Neural progenitor cell (in vitro differentiated cells): ENCODE data around the gene ITFG1. TPM values are rescaled to one million over a fixed set of nuclear protein-coding genes. Genes with fewer than 3 reads are reported as not detected.

Experiments used
- DNase-seq: peaks from one replicate; pipeline ENCODE4 v3.0.0-alpha.2; 2016; ENCODE audit warnings: low spot score
- H2AFZ ChIP-seq: fragments of 200-600 bp; sonication (generic); replicated peaks from 2 replicates; pipeline ENCODE4 v1.6.1; 2016; ENCODE audit warnings: antibody characterized with exemption
- H3F3A ChIP-seq: fragments of 200-600 bp; sonication (generic); 2 replicates; pipeline ENCODE4 v1.6.1; 2016; ENCODE audit warnings: antibody characterized with exemption, low read depth
- H3K27ac ChIP-seq: fragments of 200-600 bp; sonication (generic); 2 replicates; pipeline ENCODE4 v1.5.1; 2016; ENCODE audit warnings: mild to moderate bottlenecking
- H3K27me3 ChIP-seq: fragments of 200-600 bp; sonication (generic); 2 replicates; pipeline ENCODE4 v1.6.1; 2016; ENCODE audit warnings: mild to moderate bottlenecking, moderate library complexity
- H3K36me3 ChIP-seq: fragments of 200-600 bp; sonication (generic); 2 replicates; pipeline ENCODE4 v1.5.1; 2016
- H3K4me1 ChIP-seq: fragments of 200-600 bp; sonication (generic); 2 replicates; pipeline ENCODE4 v1.6.1; 2016; ENCODE audit warnings: mixed run types
- H3K4me2 ChIP-seq: fragments of 200-600 bp; sonication (generic); 2 replicates; pipeline ENCODE4 v1.6.1; 2016
- H3K4me3 ChIP-seq: fragments of 200-600 bp; sonication (generic); 2 replicates; pipeline ENCODE4 v1.5.1; 2016
- H3K79me2 ChIP-seq: fragments of 200-600 bp; sonication (generic); 2 replicates; pipeline ENCODE4 v1.6.1; 2016; ENCODE audit warnings: low read depth
- H3K9ac ChIP-seq: fragments of 200-600 bp; sonication (generic); 2 replicates; pipeline ENCODE4 v1.6.1; 2016
- H3K9me3 ChIP-seq: fragments of 200-600 bp; sonication (generic); 2 replicates; pipeline ENCODE4 v1.5.1; 2016; ENCODE audit warnings: low read depth
- H4K20me1 ChIP-seq: fragments of 200-600 bp; sonication (generic); 2 replicates; pipeline ENCODE4 v1.6.1; 2016; ENCODE audit warnings: low read depth
- H3K27ac Mint-ChIP-seq: 3 replicates; pipeline ENCODE4 v1.8.0; 2021; ENCODE audit warnings: mixed read lengths
- H3K27me3 Mint-ChIP-seq: 2 replicates; pipeline ENCODE4 v1.8.0; 2022; ENCODE audit warnings: low read depth, mild to moderate bottlenecking, inconsistent platforms, moderate library complexity, mixed read lengths; ENCODE audit not compliant: insufficient read depth
- H3K36me3 Mint-ChIP-seq: 3 replicates; pipeline ENCODE4 v1.8.0; 2021; ENCODE audit warnings: mixed read lengths
- H3K4me1 Mint-ChIP-seq: 3 replicates; pipeline ENCODE4 v1.8.0; 2021; ENCODE audit warnings: mixed read lengths
- H3K4me3 Mint-ChIP-seq: 3 replicates; pipeline ENCODE4 v1.8.0; 2021; ENCODE audit warnings: mild to moderate bottlenecking, moderate library complexity, mixed read lengths
- H3K9me3 Mint-ChIP-seq: 3 replicates; pipeline ENCODE4 v1.8.0; 2020; ENCODE audit warnings: mixed read lengths
- CTCF ChIP-seq: fragments of 200-600 bp; sonication (generic); IDR thresholded peaks from 2 replicates; pipeline ENCODE4 v1.5.1; 2017; ENCODE audit warnings: antibody characterized with exemption, mild to moderate bottlenecking
- EZH2 ChIP-seq: fragments of 200-600 bp; sonication (generic); IDR thresholded peaks from 2 replicates; pipeline ENCODE4 v1.6.1; 2017; ENCODE audit warnings: antibody characterized with exemption, mild to moderate bottlenecking, moderate library complexity
- EZH2phosphoT487 ChIP-seq: fragments of 200-600 bp; sonication (generic); IDR thresholded peaks from 2 replicates; pipeline ENCODE4 v1.6.1; 2017; ENCODE audit warnings: antibody characterized with exemption
- total RNA-seq: library from RNA; depleted of rRNA; stranded (reverse); fragments of >200 nt; gene quantifications from 2 replicates; pipeline ENCODE4 v1.2.3, GENCODE V29; 2015; ENCODE audit warnings: low replicate concordance

The ITFG1 gene
- total RNA-seq, 1 donor from 2014 or later = 61.8 TPM

- H3K4me3 Mint-ChIP-seq = no peak overlapping the region
Observed at GRCh38 chr16:47431960-47432359, 28.9 kb downstream of the ITFG1 start.

GRCh38 chr16:47426806-47427205 is 34.1 kb downstream of the ITFG1 start:
- peaks cover 2% of the 10 kb centered on the region for H3F3A ChIP-seq
- Mint-ChIP-seq H3K36me3 (peaks cover 28% of the 10 kb centered on the region), H3K4me3 (no peak overlapping the region), H3K27ac (no peak overlapping the region), H3K9me3 (peaks cover 4% of the 10 kb centered on the region), H3K4me1 (no peaks in the 10 kb centered on the region), H3K27me3 (peaks cover 3% of the 10 kb centered on the region)
- no peaks in the 10 kb centered on the region for H3K79me2 ChIP-seq
- H3K9me3 ChIP-seq = no peaks in the 10 kb centered on the region
- no peak overlapping the region for H2AFZ ChIP-seq
- peaks cover 4% of the 10 kb centered on the region for H3K36me3 ChIP-seq
- DNase-seq = no peak
- no peak overlapping the region for H3K9ac ChIP-seq
- no peak for TF ChIP-seq CTCF
- no peak for TF ChIP-seq EZH2
- no peak for TF ChIP-seq EZH2phosphoT487
- H3K4me2 ChIP-seq = no peak overlapping the region
- H3K27me3 ChIP-seq = no peaks in the 10 kb centered on the region
- no peak overlapping the region for H3K27ac ChIP-seq
- H3K4me1 ChIP-seq = peaks cover 3% of the 10 kb centered on the region
- H4K20me1 ChIP-seq = no peaks in the 10 kb centered on the region
- H3K4me3 ChIP-seq = no peak overlapping the region

More at GRCh38 chr16:47431960-47432359, 28.9 kb downstream of the ITFG1 start:
- Histone ChIP-seq H3K4me2 (no peak overlapping the region), H3K9ac (no peak overlapping the region), H3K36me3 (peaks cover 4% of the 10 kb centered on the region), H3F3A (no peaks in the 10 kb centered on the region), H3K79me2 (no peaks in the 10 kb centered on the region), H2AFZ (no peak overlapping the region), H3K4me1 (no peaks in the 10 kb centered on the region), H3K27me3 (no peaks in the 10 kb centered on the region), H3K4me3 (no peak overlapping the region), H3K9me3 (no peaks in the 10 kb centered on the region), H3K27ac (no peak overlapping the region), H4K20me1 (no peaks in the 10 kb centered on the region)
- no peak overlapping the region for H3K27ac Mint-ChIP-seq
- H3K4me1 Mint-ChIP-seq = no peaks in the 10 kb centered on the region
- TF ChIP-seq CTCF = no peak
- TF ChIP-seq EZH2phosphoT487 = no peak
- TF ChIP-seq EZH2 = no peak
- H3K36me3 Mint-ChIP-seq = peaks cover 17% of the 10 kb centered on the region
- DNase-seq = no peak
- H3K9me3 Mint-ChIP-seq = peaks cover 4% of the 10 kb centered on the region
- no peaks in the 10 kb centered on the region for H3K27me3 Mint-ChIP-seq

GRCh38 chr16:47424846-47425245 is 36.0 kb downstream of the ITFG1 start:
- H3K4me3 ChIP-seq = no peak overlapping the region
- H4K20me1 ChIP-seq = no peaks in the 10 kb centered on the region
- Mint-ChIP-seq H3K27me3 (peaks cover 3% of the 10 kb centered on the region), H3K9me3 (no peaks in the 10 kb centered on the region), H3K36me3 (peaks cover 27% of the 10 kb centered on the region), H3K4me1 (no peaks in the 10 kb centered on the region), H3K27ac (no peak overlapping the region), H3K4me3 (no peak overlapping the region)
- no peak overlapping the region for H3K27ac ChIP-seq
- peak; percentile 83 for DNase-seq
- no peak overlapping the region for H3K9ac ChIP-seq
- H3K9me3 ChIP-seq = no peaks in the 10 kb centered on the region
- H3F3A ChIP-seq = peaks cover 2% of the 10 kb centered on the region
- no peak overlapping the region for H2AFZ ChIP-seq
- peaks cover 4% of the 10 kb centered on the region for H3K36me3 ChIP-seq
- no peaks in the 10 kb centered on the region for H3K27me3 ChIP-seq
- peaks cover 3% of the 10 kb centered on the region for H3K4me1 ChIP-seq
- no peaks in the 10 kb centered on the region for H3K79me2 ChIP-seq
- H3K4me2 ChIP-seq = peak overlapping the region; percentile 38
- TF ChIP-seq EZH2 (no peak), EZH2phosphoT487 (no peak), CTCF (peak; percentile 45)
